SK-N-SH (cell line): ENCODE results near the gene VPS52. TPM values are rescaled to one million over a fixed set of nuclear protein-coding genes. Genes with fewer than 3 reads are reported as not detected.

ENCODE experiments used
- CTCF ChIA-PET: fragments of 300-600, 350-600 bp; formaldehyde crosslinking; extraction: SDS; loops from one replicate; lab custom pipeline; 2021; lab: Yijun Ruan, JAX
- POLR2A ChIA-PET: fragments of 350-600 bp; sonication (Branson Sonifier 250); formaldehyde crosslinking; extraction: SDS; loops from one replicate; lab custom pipeline; 2020; ENCODE audit warnings: antibody characterized with exemption, inconsistent platforms; lab: Yijun Ruan, JAX
- DNase-seq: peaks from one replicate; pipeline ENCODE4 v3.0.0; 2012
- H2AFZ ChIP-seq: fragments of 200-600 bp; sonication (generic); 2 replicates; pipeline ENCODE4 v1.8.1; 2016; ENCODE audit warnings: antibody characterized with exemption, mild to moderate bottlenecking, low read depth
- H3F3A ChIP-seq: fragments of 200-600 bp; sonication (generic); replicated peaks from 2 replicates; pipeline ENCODE3; 2016; ENCODE audit warnings: antibody characterized with exemption, mild to moderate bottlenecking; ENCODE audit not compliant: insufficient read depth
- H3K27ac ChIP-seq, 2 experiments: fragments of 200-500 bp in 1 of 2; fragments of 200-600 bp in 1 of 2; sonication (Bioruptor generic) in 1 of 2; sonication (generic), shearing (Covaris generic) in 1 of 2; 2 replicates each; pipeline versions ENCODE4 v1.5.1 to v1.6.1; 2014 to 2016; ENCODE audit warnings: low read depth in 2 of 2, inconsistent platforms in 1 of 2, low read length in 1 of 2, mild to moderate bottlenecking in 1 of 2, mixed read lengths in 1 of 2
- H3K27me3 ChIP-seq: fragments of 200-600 bp; sonication (generic), shearing (Covaris generic); 2 replicates; pipeline ENCODE4 v1.6.1; 2016; ENCODE audit warnings: mixed run types; ENCODE audit not compliant: insufficient read depth
- H3K36me3 ChIP-seq, 2 experiments: fragments of 200-500 bp in 1 of 2; fragments of 200-600 bp in 1 of 2; sonication (Bioruptor generic) in 1 of 2; sonication (generic) in 1 of 2; replicated peaks in 1 of 2; 2 replicates each; pipeline versions ENCODE3 to v1.5.1; 2014 to 2016; ENCODE audit warnings: low read length in 1 of 2, mild to moderate bottlenecking in 1 of 2; ENCODE audit not compliant: insufficient read depth in 2 of 2, control insufficient read depth in 1 of 2
- H3K4me1 ChIP-seq, 2 experiments: fragments of 200-500 bp in 1 of 2; fragments of 200-600 bp in 1 of 2; sonication (Bioruptor generic) in 1 of 2; sonication (generic), shearing (Covaris generic) in 1 of 2; 2 replicates each; pipeline versions ENCODE4 v1.5.1 to v1.6.1; 2014 to 2016; ENCODE audit warnings: low read depth in 1 of 2, low read length in 1 of 2, mixed run types in 1 of 2; ENCODE audit not compliant: insufficient read depth in 2 of 2, control insufficient read depth in 1 of 2
- H3K4me2 ChIP-seq: fragments of 200-600 bp; sonication (generic), shearing (Covaris generic); 2 replicates; pipeline ENCODE4 v1.6.1; 2017; ENCODE audit warnings: mixed run types
- H3K4me3 ChIP-seq, 2 experiments: fragments of 200-500 bp in 1 of 2; fragments of 200-600 bp in 1 of 2; sonication (Bioruptor generic) in 1 of 2; sonication (generic), shearing (Covaris generic) in 1 of 2; 2 replicates each; pipeline versions ENCODE4 v1.5.1 to v1.8.1; 2014 to 2016; ENCODE audit warnings: low read depth in 2 of 2, inconsistent platforms in 1 of 2, low read length in 1 of 2, mild to moderate bottlenecking in 1 of 2, mixed read lengths in 1 of 2, moderate library complexity in 1 of 2
- H3K79me2 ChIP-seq: fragments of 200-600 bp; sonication (generic); 2 replicates; pipeline ENCODE4 v1.8.1; 2017; ENCODE audit warnings: mild to moderate bottlenecking; ENCODE audit not compliant: insufficient read depth
- H3K9ac ChIP-seq: fragments of 200-600 bp; sonication (generic); 2 replicates; pipeline ENCODE4 v1.6.1; 2017; ENCODE audit warnings: mixed run types
- H3K9me2 ChIP-seq: fragments of 200-600 bp; sonication (generic); 2 replicates; pipeline ENCODE4 v1.6.1; 2017; ENCODE audit warnings: mixed run types
- H3K9me3 ChIP-seq: fragments of 200-600 bp; sonication (generic); 2 replicates; pipeline ENCODE4 v1.6.1; 2017; ENCODE audit warnings: mixed run types, mild to moderate bottlenecking, moderate library complexity
- H4K20me1 ChIP-seq: fragments of 200-600 bp; sonication (generic); 2 replicates; pipeline ENCODE4 v1.6.1; 2017; ENCODE audit warnings: mild to moderate bottlenecking, mixed run types; ENCODE audit not compliant: insufficient read depth
- CTCF ChIP-seq: fragments of 200-600 bp; sonication (generic); IDR thresholded peaks from 2 replicates; pipeline ENCODE4 v1.6.1; 2017; ENCODE audit warnings: antibody characterized with exemption, mild to moderate bottlenecking, moderate library complexity
- ELF1 ChIP-seq: IDR thresholded peaks from 2 replicates; pipeline ENCODE4 v1.4.0; 2012
- EP300 ChIP-seq, 2 experiments: IDR thresholded peaks; 2 replicates each; pipeline versions ENCODE4 v1.4.0 to v1.6.1; 2012; ENCODE audit warnings: borderline replicate concordance in 1 of 2, low read depth in 1 of 2, low read length in 1 of 2
- EZH2phosphoT487 ChIP-seq: fragments of 200-600 bp; sonication (generic); IDR thresholded peaks from 2 replicates; pipeline ENCODE4 v1.6.1; 2017; ENCODE audit warnings: low read depth, mixed run types, mild to moderate bottlenecking, antibody characterized with exemption, moderate library complexity, borderline replicate concordance
- FOXJ3 ChIP-seq: sonication (generic); formaldehyde crosslinking; IDR thresholded peaks from 2 replicates; pipeline ENCODE4 v1.5.1; 2020; ENCODE audit warnings: mild to moderate bottlenecking, missing genetic modification reagents
- FOXM1 ChIP-seq: IDR thresholded peaks from 2 replicates; pipeline ENCODE4 v1.4.0; 2012; ENCODE audit warnings: low read depth, mild to moderate bottlenecking
- GABPA ChIP-seq: IDR thresholded peaks from 2 replicates; pipeline ENCODE4 v1.4.0; 2012; ENCODE audit warnings: low read depth, mild to moderate bottlenecking
- GATA2 ChIP-seq: sonication (generic); formaldehyde crosslinking; IDR thresholded peaks from 2 replicates; pipeline ENCODE4 v1.5.0; 2020; ENCODE audit warnings: mild to moderate bottlenecking, missing genetic modification reagents
- JUND ChIP-seq: IDR thresholded peaks from 2 replicates; pipeline ENCODE4 v1.4.0; 2012
- MAX ChIP-seq: IDR thresholded peaks from 2 replicates; pipeline ENCODE4 v1.4.0; 2012; ENCODE audit warnings: low read depth
- NFIC ChIP-seq: IDR thresholded peaks from 2 replicates; pipeline ENCODE4 v1.4.0; 2012; ENCODE audit warnings: borderline replicate concordance
- PBX3 ChIP-seq: IDR thresholded peaks from 2 replicates; pipeline ENCODE4; 2012
- RAD21 ChIP-seq: IDR thresholded peaks from 2 replicates; pipeline ENCODE4 v1.6.1; 2012; ENCODE audit warnings: mild to moderate bottlenecking, low read length
- RCOR1 ChIP-seq: fragments of 150-350 bp; IDR thresholded peaks from 2 replicates; pipeline ENCODE4 v1.6.1; 2017; ENCODE audit warnings: antibody characterized with exemption, low read length
- RXRA ChIP-seq: IDR thresholded peaks from 2 replicates; pipeline ENCODE4 v1.4.0; 2012; ENCODE audit warnings: low read depth, mild to moderate bottlenecking, borderline replicate concordance
- SIN3A ChIP-seq: IDR thresholded peaks from 2 replicates; pipeline ENCODE4 v1.6.1; 2012; ENCODE audit warnings: low read depth, mild to moderate bottlenecking, low read length, moderate library complexity, borderline replicate concordance
- TCF12 ChIP-seq: IDR thresholded peaks from 2 replicates; pipeline ENCODE4 v1.4.0; 2012
- USF1 ChIP-seq: IDR thresholded peaks from 2 replicates; pipeline ENCODE4 v1.4.0; 2012; ENCODE audit warnings: low read depth, borderline replicate concordance
- YY1 ChIP-seq: IDR thresholded peaks from 2 replicates; pipeline ENCODE4 v1.4.0; 2012; ENCODE audit warnings: low read depth, mild to moderate bottlenecking
- WGBS: methylation state at CpG from one replicate; pipeline ENCODE4 v1.1.6; 2017; ENCODE audit warnings: low lambda C conversion rate; 5-methylcytosine and 5-hydroxymethylcytosine counted together
- polyA plus RNA-seq, 3 experiments: library from polyadenylated mRNA; depleted of rRNA; stranded (reverse); fragments of >200 nt; gene quantifications; 2 replicates each; pipeline ENCODE4 v1.2.3, GENCODE V29; 2012

VPS52 gene
- polyA plus RNA-seq, 1 of the 3 experiments (the other 2 are of a cell fraction): 74.0 TPM

GRCh38 chr6:33319939-33320314 lies 48.3 kb upstream of the VPS52 start:
- peak overlapping the region; percentile 87 for H3K9ac ChIP-seq
- H3K4me1 ChIP-seq: peaks cover 35 to 52% of the 10 kb centered on the region in 2 experiments; a peak in 3 of 4 replicates
- peak overlapping the region; percentile 29 to 79; a peak in 2 of 4 replicates for H3K4me3 ChIP-seq

GRCh38 chr6:33318426-33319073 lies 46.9 kb upstream of the VPS52 start:
- no peaks in the 10 kb centered on the region for H3K9me3 ChIP-seq
- no peaks in the 10 kb centered on the region for H3K27me3 ChIP-seq
- peak overlapping the region; percentile 99 for H3K4me2 ChIP-seq
- DNase-seq: peak; percentile 18
- peaks cover 57% of the 10 kb centered on the region for H3K79me2 ChIP-seq
- H3K9ac ChIP-seq: peak overlapping the region; percentile 60; the same call in 1 of the 2 replicates
- peak overlapping the region; percentile 88 to 95 for H3K27ac ChIP-seq
- H3K36me3 ChIP-seq: peaks cover 19 to 27% of the 10 kb centered on the region in 2 experiments
- peak overlapping the region; percentile 56 for H3K4me3 ChIP-seq
- H4K20me1 ChIP-seq: no peaks in the 10 kb centered on the region
- H3K9me2 ChIP-seq: no peaks in the 10 kb centered on the region
- TF ChIP-seq EP300 (IDR thresholded peaks at IDR 0.05; ENCODE audit: borderline replicate concordance in 1 of 2, low read depth in 1 of 2, low read length in 1 of 2): no peak
- TF ChIP-seq RAD21: no peak
- TF ChIP-seq PBX3: no peak
- no peak for TF ChIP-seq RCOR1
- TF ChIP-seq FOXM1: no peak
- no peak for TF ChIP-seq JUND
- TF ChIP-seq RXRA: no peak
- no peak for TF ChIP-seq ELF1
- no peak for TF ChIP-seq USF1
- no peak for TF ChIP-seq SIN3A
- TF ChIP-seq CTCF: no peak
- TF ChIP-seq FOXJ3: no peak
- TF ChIP-seq MAX: no peak
- no peak for TF ChIP-seq NFIC
- TF ChIP-seq YY1: no peak
- no peak for TF ChIP-seq TCF12
- TF ChIP-seq, all 33 proteins: peak for 0
- Histone ChIP-seq H3K4me1 (peaks cover 29 to 54% of the 10 kb centered on the region in 2 experiments; a peak in 3 of 4 replicates), H3F3A (peaks cover 45% of the 10 kb centered on the region), H2AFZ (peak overlapping the region; percentile 28; the same call in 1 of the 2 replicates)
- ChIA-PET CTCF (interaction anchor here (1.0 to 4.5 kb wide), 7 partner anchors 19 to 364 kb away, joined by 3 to 16 read pairs (median 3); partner anchors contain the start of genes RPS18 and VPS52), POLR2A (interaction anchor here (0.8 to 1.9 kb wide), 7 partner anchors 8 to 347 kb away, joined by 3 to 11 read pairs (median 6); partner anchors contain the start of genes B3GALT4, PFDN6, RPS18 and VPS52)
- 54% methylated on average over 8 of the region's 8 CpGs for WGBS

More at GRCh38 chr6:33319939-33320314, 48.3 kb upstream of the VPS52 start:
- H3K9me3 ChIP-seq: no peaks in the 10 kb centered on the region
- TF ChIP-seq EP300 (IDR thresholded peaks at IDR 0.05; ENCODE audit: borderline replicate concordance in 1 of 2, low read depth in 1 of 2, low read length in 1 of 2): no peak
- TF ChIP-seq TCF12: no peak
- TF ChIP-seq FOXM1: no peak
- TF ChIP-seq EZH2phosphoT487: no peak
- TF ChIP-seq GABPA: no peak
- TF ChIP-seq RCOR1: no peak
- TF ChIP-seq GATA2 (CRISPR knock-in tag): no peak
- TF ChIP-seq, all 33 proteins: peak for 0
- ChIA-PET POLR2A (no interaction called here), CTCF (interaction anchor here (2.2 to 4.5 kb wide), 2 partner anchors 25 to 106 kb away, joined by 8 to 16 read pairs; no protein-coding TSS in a partner anchor)
- Histone ChIP-seq H3K4me2 (peak overlapping the region; percentile 99), H3K27ac (peak overlapping the region; percentile 54 to 88), H3K36me3 (peaks cover 19 to 27% of the 10 kb centered on the region in 2 experiments), H3F3A (peaks cover 49% of the 10 kb centered on the region), H2AFZ (no peak overlapping the region), H3K9me2 (no peaks in the 10 kb centered on the region), H3K79me2 (peaks cover 51% of the 10 kb centered on the region), H4K20me1 (no peaks in the 10 kb centered on the region), H3K27me3 (no peaks in the 10 kb centered on the region)
- no peak for DNase-seq
- 92% methylated on average over 3 of the region's 3 CpGs for WGBS
